Retinal pigment epithelial cell (primary cell): ENCODE data around the gene TMC8.

Source experiments
- DNase-seq: peaks from one replicate; pipeline ENCODE4 v3.0.0-alpha.2; 2010; ENCODE audit warnings: low read depth
- H3K4me3 ChIP-seq: 2 replicates; pipeline ENCODE4 v1.5.1; 2011; ENCODE audit warnings: mild to moderate bottlenecking, low read length, control low read depth, moderate library complexity
- CTCF ChIP-seq: conservative IDR thresholded peaks from 2 replicates; pipeline ENCODE4 v1.5.1; 2011; ENCODE audit warnings: low read depth, low read length, control low read depth, inconsistent platforms

The TMC8 gene

DNA sequence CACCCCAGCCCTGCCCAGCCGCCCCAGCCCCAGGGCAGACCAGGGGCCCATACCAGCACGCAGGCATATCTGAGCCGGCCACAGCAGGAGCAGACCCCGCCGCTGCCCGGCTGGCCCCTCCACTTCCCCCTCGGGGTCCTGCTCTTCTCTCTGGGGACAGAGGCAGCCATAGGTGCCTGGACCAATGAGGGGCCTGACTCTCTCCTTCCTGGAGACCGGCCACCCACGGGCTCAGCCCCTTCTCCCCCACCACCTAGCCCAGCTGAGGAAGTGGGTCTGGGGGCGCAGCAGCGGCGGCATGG is 5.8 kb upstream of the TMC8 start:
- no peak overlapping the region for H3K4me3 ChIP-seq
- TF ChIP-seq CTCF: no peak
- DNase-seq: no peak

DNA sequence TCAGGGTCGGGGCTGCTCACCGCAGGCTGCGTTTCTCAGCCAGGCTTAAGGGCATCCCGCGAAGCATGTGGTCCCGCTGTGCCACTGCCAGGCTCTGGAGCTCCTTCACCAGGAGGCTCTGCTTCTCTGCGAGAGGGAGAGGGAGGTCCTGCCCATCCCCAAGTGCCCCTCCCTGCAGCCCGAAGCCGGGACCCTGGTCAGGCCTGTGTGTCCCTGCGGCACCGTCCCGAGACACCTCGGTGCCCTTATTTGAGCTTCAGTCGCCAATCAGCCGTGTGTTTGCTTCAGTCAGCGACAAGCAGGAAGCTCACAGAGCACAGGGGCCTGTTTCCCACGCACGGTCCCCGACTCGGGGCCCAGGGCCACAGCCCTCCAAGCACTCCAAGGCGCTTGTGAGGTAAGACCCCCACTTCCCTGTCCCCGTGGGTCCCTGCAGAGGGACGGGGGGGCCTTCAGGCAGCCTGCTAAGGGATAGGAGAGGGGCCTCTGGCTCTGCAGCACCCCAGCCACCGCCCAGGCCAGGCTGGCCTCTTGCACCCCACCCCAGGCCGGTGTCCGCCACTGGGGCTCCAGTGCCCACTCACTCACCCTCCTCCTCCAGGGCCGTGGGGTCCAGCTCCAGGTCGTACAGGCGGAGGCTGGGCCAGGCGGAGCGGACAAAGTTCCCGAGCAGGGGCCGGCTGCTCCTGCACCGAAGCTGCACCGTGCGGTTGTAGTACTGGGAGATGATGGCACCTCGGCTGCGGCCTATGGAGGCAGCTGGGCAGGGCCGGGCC is 5.2 kb upstream of the TMC8 start:
- DNase-seq: no peak
- TF ChIP-seq CTCF: no peak
- H3K4me3 ChIP-seq: no peak overlapping the region

- TF ChIP-seq CTCF: no peak
- H3K4me3 ChIP-seq: no peak overlapping the region
- DNase-seq: no peak
These were observed 4.3 kb upstream of the TMC8 start for GRCh38 chr17:78125976-78126894.

DNA sequence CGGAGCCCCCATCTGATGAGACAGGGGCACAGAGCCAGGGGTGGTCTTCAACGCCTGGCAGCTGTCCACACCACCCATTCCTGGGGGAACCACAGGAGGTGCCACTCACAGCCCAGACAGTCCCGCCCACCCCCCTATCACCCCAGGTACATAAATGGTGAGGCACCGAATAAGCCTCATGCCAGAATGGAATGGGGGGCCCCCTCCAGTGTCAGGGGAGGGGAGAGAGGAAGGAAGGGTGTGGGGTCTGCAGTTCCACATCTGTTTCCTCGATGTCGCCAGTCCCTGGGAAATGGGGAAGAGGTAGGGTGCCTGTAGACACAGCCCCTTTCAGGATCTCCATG is 3.7 kb upstream of the TMC8 start:
- H3K4me3 ChIP-seq: peak overlapping the region; percentile 71
- DNase-seq: no peak
- TF ChIP-seq CTCF: no peak

DNA sequence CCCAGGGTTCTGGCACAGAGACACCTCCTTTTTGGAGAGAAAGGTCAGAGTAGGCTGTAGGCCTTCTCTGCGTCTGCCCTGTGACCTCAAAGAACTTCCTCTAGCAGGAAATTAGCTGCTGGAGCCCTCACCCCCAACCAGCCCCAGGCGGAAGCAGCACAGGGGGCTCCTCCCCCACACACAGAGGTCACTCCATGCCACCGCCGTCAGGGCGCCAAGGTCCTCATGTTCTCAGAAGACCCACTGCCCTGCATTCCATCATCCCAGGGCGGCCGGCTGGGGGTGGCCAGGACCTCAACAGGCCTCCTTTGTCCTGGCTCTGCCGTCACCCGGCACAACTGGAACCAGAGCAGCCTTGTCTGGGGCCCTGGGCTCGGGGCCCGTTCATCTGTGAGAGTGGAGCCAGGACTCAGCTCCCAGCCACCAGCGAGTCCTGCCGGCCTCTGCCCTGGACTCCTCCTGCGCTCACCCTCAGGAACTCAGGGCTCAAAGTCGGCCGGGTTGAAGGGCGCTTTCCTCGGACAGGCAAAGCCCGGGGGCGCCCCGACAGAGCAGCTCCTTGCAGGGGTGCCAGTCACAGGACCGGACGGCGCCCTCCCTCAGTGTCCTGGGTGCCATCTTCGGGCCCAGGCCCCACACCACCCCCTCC is 3.2 kb upstream of the TMC8 start:
- peak overlapping the region; percentile 71 for H3K4me3 ChIP-seq
- DNase-seq: no peak
- no peak for TF ChIP-seq CTCF

- no peak for TF ChIP-seq CTCF
- no peak for DNase-seq
- peak overlapping the region; percentile 71 for H3K4me3 ChIP-seq
These were observed 2.6 kb upstream of the TMC8 start for GRCh38 chr17:78127888-78128550.
